ENCODE measurements around the gene CFAP77.

- TF ChIP-seq, protein P1, sequence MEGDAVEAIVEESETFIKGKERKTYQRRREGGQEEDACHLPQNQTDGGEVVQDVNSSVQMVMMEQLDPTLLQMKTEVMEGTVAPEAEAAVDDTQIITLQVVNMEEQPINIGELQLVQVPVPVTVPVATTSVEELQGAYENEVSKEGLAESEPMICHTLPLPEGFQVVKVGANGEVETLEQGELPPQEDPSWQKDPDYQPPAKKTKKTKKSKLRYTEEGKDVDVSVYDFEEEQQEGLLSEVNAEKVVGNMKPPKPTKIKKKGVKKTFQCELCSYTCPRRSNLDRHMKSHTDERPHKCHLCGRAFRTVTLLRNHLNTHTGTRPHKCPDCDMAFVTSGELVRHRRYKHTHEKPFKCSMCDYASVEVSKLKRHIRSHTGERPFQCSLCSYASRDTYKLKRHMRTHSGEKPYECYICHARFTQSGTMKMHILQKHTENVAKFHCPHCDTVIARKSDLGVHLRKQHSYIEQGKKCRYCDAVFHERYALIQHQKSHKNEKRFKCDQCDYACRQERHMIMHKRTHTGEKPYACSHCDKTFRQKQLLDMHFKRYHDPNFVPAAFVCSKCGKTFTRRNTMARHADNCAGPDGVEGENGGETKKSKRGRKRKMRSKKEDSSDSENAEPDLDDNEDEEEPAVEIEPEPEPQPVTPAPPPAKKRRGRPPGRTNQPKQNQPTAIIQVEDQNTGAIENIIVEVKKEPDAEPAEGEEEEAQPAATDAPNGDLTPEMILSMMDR (IDR thresholded peaks at IDR 0.05) = no peak
- no peak for TF ChIP-seq POLR2A (IDR thresholded peaks at IDR 0.05)
Observed at GRCh38 chr9:132460240-132460639, 50.2 kb downstream of the CFAP77 start.
